Testis (tissue), 2 donors: ENCODE results near the gene BICD1.

Source experiments
- CTCF ChIP-seq, 3 experiments: fragments of 450-650 bp in 2 of 3; fragments of 200-600 bp in 1 of 3; sonication (generic) in 1 of 3; IDR thresholded peaks; one replicate each; pipeline ENCODE4 v1.5.1; 2016 to 2019; ENCODE audit warnings: antibody characterized with exemption in 3 of 3, mild to moderate bottlenecking in 2 of 3, moderate library complexity in 1 of 3
- POLR2A ChIP-seq: fragments of 450-650 bp; IDR thresholded peaks from one replicate; pipeline ENCODE4 v1.6.1; 2017; ENCODE audit warnings: antibody characterized with exemption, mild to moderate bottlenecking, moderate library complexity

- no peak for TF ChIP-seq CTCF (IDR thresholded peaks at IDR 0.05)
- TF ChIP-seq POLR2A = no peak
These were observed 51.9 kb downstream of the BICD1 start for GRCh38 chr12:32158525-32158924.
